Tibial nerve (tissue), 3 donors: Measurements from ENCODE around the gene TDP1.

ENCODE experiments used
- EP300 ChIP-seq, 2 donors: sonication (generic); formaldehyde crosslinking; IDR thresholded peaks; one replicate each; pipeline ENCODE4 v1.6.1; 2017; ENCODE audit warnings: antibody characterized with exemption in 2 of 2, mild to moderate bottlenecking in 1 of 2
- POLR2A ChIP-seq, 2 donors: fragments of 450-650 bp; IDR thresholded peaks; one replicate each; pipeline ENCODE4 v1.6.1; 2017; ENCODE audit warnings: antibody characterized with exemption in 2 of 2, mild to moderate bottlenecking in 2 of 2, moderate library complexity in 2 of 2

- no peak for TF ChIP-seq POLR2A (IDR thresholded peaks at IDR 0.05)
- no peak for TF ChIP-seq EP300 (IDR thresholded peaks at IDR 0.05)
These were observed 138.3 kb downstream of the TDP1 start for GRCh38 chr14:90093942-90094595.
